SK-N-SH treated with all-trans-retinoic acid at 6 μM for 48 hours (cell line): ENCODE measurements around the gene PFDN2.

Source experiments
- ATAC-seq: fragments of 200-7000 bp; cut with Tn5 transposase; 3 replicates; pipeline ENCODE4 v1.9.1; 2020; ENCODE audit warnings: mild to moderate bottlenecking, moderate library complexity
- ARNTL ChIP-seq: fragments of 450-650 bp; formaldehyde crosslinking; IDR thresholded peaks from 2 replicates; pipeline ENCODE4 v1.5.0; 2020; ENCODE audit warnings: low read depth, mild to moderate bottlenecking, moderate library complexity, borderline replicate concordance
- BACH2 ChIP-seq: fragments of 250-450 bp; sonication (Bioruptor Pico); IDR thresholded peaks from 2 replicates; pipeline ENCODE4 v1.9.0; 2021; ENCODE audit warnings: mild to moderate bottlenecking, borderline replicate concordance
- CREB5 ChIP-seq: fragments of 250-450 bp; sonication (Bioruptor Pico); IDR thresholded peaks from 2 replicates; pipeline ENCODE4 v1.5.1; 2020; ENCODE audit warnings: low read depth, mild to moderate bottlenecking, moderate library complexity
- CSDC2 ChIP-seq: fragments of 250-450 bp; sonication (Bioruptor Pico); IDR thresholded peaks from 2 replicates; pipeline ENCODE4 v1.5.0; 2020; ENCODE audit warnings: mild to moderate bottlenecking, moderate library complexity
- CSRNP3 ChIP-seq: fragments of 250-450 bp; sonication (Bioruptor Pico); IDR thresholded peaks from 2 replicates; pipeline ENCODE4 v1.5.1; 2021; ENCODE audit warnings: mild to moderate bottlenecking, moderate library complexity
- ESRRG ChIP-seq: fragments of 250-450 bp; sonication (Bioruptor Pico); IDR thresholded peaks from 2 replicates; pipeline ENCODE4 v1.6.1; 2021; ENCODE audit warnings: mild to moderate bottlenecking
- GLIS3 ChIP-seq: fragments of 250-450 bp; sonication (Bioruptor Pico); IDR thresholded peaks from 2 replicates; pipeline ENCODE4 v1.5.0; 2020; ENCODE audit warnings: mild to moderate bottlenecking, moderate library complexity
- ISL1 ChIP-seq: fragments of 250-450 bp; sonication (Bioruptor Pico); IDR thresholded peaks from 2 replicates; pipeline ENCODE4 v2.1.2; 2022; ENCODE audit warnings: mild to moderate bottlenecking, moderate library complexity
- OSR1 ChIP-seq: fragments of 250-450 bp; sonication (Bioruptor Pico); IDR thresholded peaks from 2 replicates; pipeline ENCODE4 v1.8.0; 2022; ENCODE audit warnings: moderate library complexity, mild to moderate bottlenecking, inconsistent platforms
- POU6F1 ChIP-seq: fragments of 250-450 bp; sonication (Bioruptor Pico); IDR thresholded peaks from 2 replicates; pipeline ENCODE4 v1.8.0; 2021; ENCODE audit warnings: low read depth, mild to moderate bottlenecking, moderate library complexity, borderline replicate concordance
- PPARA ChIP-seq: fragments of 250-450 bp; sonication (Bioruptor Pico); IDR thresholded peaks from 2 replicates; pipeline ENCODE4 v1.5.0; 2020; ENCODE audit warnings: mild to moderate bottlenecking, borderline replicate concordance
- RARB ChIP-seq: fragments of 250-450 bp; sonication (Bioruptor Pico); IDR thresholded peaks from 2 replicates; pipeline ENCODE4 v1.8.0; 2021; ENCODE audit warnings: mild to moderate bottlenecking, moderate library complexity
- SNAI2 ChIP-seq: fragments of 250-450 bp; sonication (Bioruptor Pico); IDR thresholded peaks from 2 replicates; pipeline ENCODE4 v1.5.0; 2020; ENCODE audit warnings: mild to moderate bottlenecking, moderate library complexity
- TCF4 ChIP-seq: fragments of 250-450 bp; sonication (Bioruptor Pico); IDR thresholded peaks from 2 replicates; pipeline ENCODE4 v1.8.0; 2021; ENCODE audit warnings: mild to moderate bottlenecking, moderate library complexity, borderline replicate concordance
- TOX ChIP-seq: fragments of 250-450 bp; sonication (Bioruptor Pico); IDR thresholded peaks from 2 replicates; pipeline ENCODE4 v1.8.0; 2021; ENCODE audit warnings: mild to moderate bottlenecking, moderate library complexity, borderline replicate concordance
- TSHZ2 ChIP-seq: fragments of 250-450 bp; sonication (Bioruptor Pico); IDR thresholded peaks from 2 replicates; pipeline ENCODE4 v1.5.0; 2020; ENCODE audit warnings: mild to moderate bottlenecking, moderate library complexity
- ZC3H10 ChIP-seq: fragments of 250-450 bp; sonication (Bioruptor Pico); IDR thresholded peaks from 2 replicates; pipeline ENCODE4 v1.5.1; 2021; ENCODE audit warnings: mild to moderate bottlenecking, moderate library complexity
- ZFP3 ChIP-seq: fragments of 250-450 bp; sonication (Bioruptor Pico); IDR thresholded peaks from 2 replicates; pipeline ENCODE4 v1.5.0; 2020; ENCODE audit warnings: mild to moderate bottlenecking, moderate library complexity
- ZFP30 ChIP-seq: fragments of 450-650 bp; formaldehyde crosslinking; IDR thresholded peaks from 2 replicates; pipeline ENCODE4 v1.5.0; 2022; ENCODE audit warnings: mild to moderate bottlenecking, moderate library complexity
- ZNF565 ChIP-seq: fragments of 450-650 bp; formaldehyde crosslinking; conservative IDR thresholded peaks from 2 replicates; pipeline ENCODE4 v1.5.0; 2020; ENCODE audit warnings: low read depth, mild to moderate bottlenecking, moderate library complexity
- ZNF70 ChIP-seq: fragments of 450-650 bp; formaldehyde crosslinking; IDR thresholded peaks from 2 replicates; pipeline ENCODE4 v1.5.0; 2020; ENCODE audit warnings: mild to moderate bottlenecking, moderate library complexity
- ZNF8 ChIP-seq: fragments of 450-650 bp; formaldehyde crosslinking; IDR thresholded peaks from 2 replicates; pipeline ENCODE4 v1.5.0; 2020; ENCODE audit warnings: mild to moderate bottlenecking, moderate library complexity

PFDN2 gene

GRCh38 chr1:161088587-161089110 is 29.2 kb downstream of the PFDN2 start:
- TF ChIP-seq ZFP30 = no peak
- TF ChIP-seq BACH2 (CRISPR knock-in tag) = no peak
- no peak for TF ChIP-seq GLIS3 (CRISPR knock-in tag)
- no peak for TF ChIP-seq PPARA (CRISPR knock-in tag)
- TF ChIP-seq ZC3H10 (CRISPR knock-in tag) = no peak
- no peak for TF ChIP-seq ZNF8 (CRISPR knock-in tag)
- TF ChIP-seq TSHZ2 (CRISPR knock-in tag) = no peak
- no peak for TF ChIP-seq CSDC2 (CRISPR knock-in tag)
- TF ChIP-seq POU6F1 = no peak
- TF ChIP-seq ESRRG (CRISPR knock-in tag) = no peak
- TF ChIP-seq ARNTL = no peak
- no peak for TF ChIP-seq ZFP3 (CRISPR knock-in tag)
- no peak for TF ChIP-seq TOX (CRISPR knock-in tag)
- no peak for TF ChIP-seq CSRNP3 (CRISPR knock-in tag)
- TF ChIP-seq ZNF565 (CRISPR knock-in tag) = no peak
- TF ChIP-seq OSR1 (CRISPR knock-in tag) = no peak
- TF ChIP-seq TCF4 (CRISPR knock-in tag) = no peak
- peak; percentile 29; the same call in 2 of the 3 replicates for ATAC-seq

GRCh38 chr1:161086457-161086856 is 31.4 kb downstream of the PFDN2 start:
- TF ChIP-seq CSDC2 (CRISPR knock-in tag) (no peak), ESRRG (CRISPR knock-in tag) (no peak), CREB5 (no peak), OSR1 (CRISPR knock-in tag) (no peak)
- ATAC-seq = no peak

- ATAC-seq = no peak
Measured at GRCh38 chr1:161085165-161085564, 32.7 kb downstream of the PFDN2 start.

More at GRCh38 chr1:161085165-161085564, 32.7 kb downstream of the PFDN2 start:
- TF ChIP-seq RARB (CRISPR knock-in tag) = no peak
- no peak for TF ChIP-seq PPARA (CRISPR knock-in tag)
- no peak for TF ChIP-seq GLIS3 (CRISPR knock-in tag)
- no peak for TF ChIP-seq ZFP3 (CRISPR knock-in tag)
- no peak for TF ChIP-seq ESRRG (CRISPR knock-in tag)
- TF ChIP-seq CREB5 = no peak
- no peak for TF ChIP-seq ZNF70 (CRISPR knock-in tag)
- TF ChIP-seq OSR1 (CRISPR knock-in tag) = no peak
- no peak for TF ChIP-seq ZFP30
- TF ChIP-seq SNAI2 (CRISPR knock-in tag) = no peak
- no peak for TF ChIP-seq CSDC2 (CRISPR knock-in tag)
- TF ChIP-seq ISL1 (CRISPR knock-in tag) = no peak
- no peak for TF ChIP-seq TOX (CRISPR knock-in tag)
- TF ChIP-seq POU6F1 = no peak
- TF ChIP-seq CSRNP3 (CRISPR knock-in tag) = no peak
- no peak for TF ChIP-seq TSHZ2 (CRISPR knock-in tag)
